ENCODE results near the gene SLC9A3.

GRCh38 chr5:423233-423565 is 101.0 kb downstream of the SLC9A3 start:
- TF ChIP-seq CTCF (IDR thresholded peaks at IDR 0.05) (no peak), POLR2A (IDR thresholded peaks at IDR 0.05) (no peak)
